ENCODE measurements around the gene FAM81A.

Gene FAM81A

DNA sequence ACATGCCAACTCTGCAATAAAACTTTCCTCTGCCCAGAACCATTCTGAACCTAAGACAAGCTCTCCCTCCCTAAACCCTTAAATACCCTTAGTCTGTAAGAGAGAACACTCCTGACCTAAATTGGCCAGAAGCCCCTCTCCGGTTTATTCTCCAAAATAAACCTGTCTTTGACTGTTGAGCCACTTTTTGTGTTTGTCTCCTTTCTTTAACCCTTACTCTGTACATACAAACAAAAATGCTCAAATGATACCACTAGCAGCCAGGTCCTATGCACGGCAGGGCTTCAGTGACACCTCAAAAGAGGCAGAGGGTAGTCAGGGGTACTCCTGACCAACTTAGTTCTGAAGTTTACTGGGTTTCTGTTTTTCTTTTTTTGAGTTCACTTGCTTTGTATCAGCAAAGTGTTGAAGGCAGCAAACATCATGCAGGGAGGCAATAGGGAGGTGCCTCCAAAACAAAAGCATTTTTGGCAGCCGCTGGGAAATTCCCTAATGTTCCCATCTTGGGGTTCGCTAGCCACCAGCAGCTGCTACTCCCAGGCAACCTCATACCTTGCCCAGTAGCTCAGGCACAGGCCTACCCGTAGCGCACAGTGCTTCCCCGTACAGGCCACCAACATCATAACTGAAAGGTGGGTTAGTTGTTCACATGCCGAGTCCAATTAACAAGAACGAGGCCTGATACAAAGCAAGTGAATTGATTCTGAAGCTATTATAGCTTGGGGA is 110.7 kb downstream of the FAM81A start:
- no peak for DNase-seq

- no peak for DNase-seq
Observed at GRCh38 chr15:59549301-59550185, 111.6 kb downstream of the FAM81A start.

- DNase-seq = no peak
Observed at GRCh38 chr15:59550530-59550929, 112.5 kb downstream of the FAM81A start.

DNA sequence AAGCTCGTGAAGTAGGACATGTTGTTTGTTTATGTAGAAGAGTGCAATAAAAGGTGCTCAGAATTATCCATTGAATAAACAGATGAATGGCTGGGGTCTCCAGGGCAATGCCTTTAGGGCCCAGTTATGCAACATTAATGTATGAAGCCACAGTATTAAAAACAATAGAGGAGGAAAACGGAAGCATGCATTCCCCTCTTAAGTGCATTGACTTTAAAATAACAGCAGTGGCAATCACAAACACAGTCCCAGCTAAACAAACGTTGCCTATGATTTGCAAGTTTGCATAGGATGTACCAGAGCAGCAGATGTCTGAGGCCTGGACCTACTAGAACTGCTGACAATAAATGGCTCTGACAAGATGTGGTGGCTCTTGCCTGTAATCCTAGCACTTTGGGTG is 113.0 kb downstream of the FAM81A start:
- DNase-seq = no peak

GRCh38 chr15:59553879-59554735 is 116.1 kb downstream of the FAM81A start:
- DNase-seq = no peak

DNA sequence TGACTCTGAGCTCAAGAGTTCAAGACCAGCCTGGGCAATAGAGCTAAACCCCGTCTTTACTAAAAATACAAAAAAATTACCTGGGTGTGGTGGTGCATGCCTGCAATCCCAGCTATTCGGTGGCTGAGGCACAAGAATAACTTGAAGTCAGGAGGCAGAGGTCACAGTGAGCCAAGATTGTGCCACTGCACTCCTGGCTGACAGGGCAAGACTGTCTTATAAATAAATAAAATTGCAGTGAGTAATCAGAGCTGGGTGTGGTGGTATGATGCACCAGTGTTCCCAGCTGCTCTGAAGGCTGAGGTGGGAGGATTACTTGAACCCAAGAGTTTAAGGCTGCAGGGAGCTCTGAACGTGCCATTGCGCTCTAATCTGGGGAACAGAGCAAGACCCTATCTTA is 117.7 kb downstream of the FAM81A start:
- DNase-seq = no peak

GRCh38 chr15:59556380-59556779 is 118.4 kb downstream of the FAM81A start:
- no peak for DNase-seq

- no peak for DNase-seq
Observed at GRCh38 chr15:59557581-59557980, 119.6 kb downstream of the FAM81A start.

- DNase-seq = no peak
Observed at GRCh38 chr15:59558851-59559250, 120.9 kb downstream of the FAM81A start.

DNA sequence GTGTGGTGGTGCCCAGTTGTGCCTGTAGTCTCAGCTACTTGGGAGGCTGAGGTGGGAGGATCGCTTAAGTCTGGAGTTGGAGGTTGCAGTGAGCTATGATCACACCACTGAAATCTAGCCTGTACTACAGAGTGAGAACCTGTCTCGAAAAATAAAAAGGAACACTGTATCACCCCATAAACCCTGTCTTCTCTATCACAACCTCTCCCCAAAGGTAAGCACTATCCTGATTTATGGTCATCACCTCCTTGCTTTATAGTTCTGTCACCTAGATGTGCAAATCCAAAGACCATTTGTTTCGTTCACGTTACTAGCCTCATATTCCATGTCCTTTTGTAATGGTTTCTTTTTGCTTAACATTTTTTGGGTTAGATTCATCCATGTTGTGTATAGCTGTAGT is 123.6 kb downstream of the FAM81A start:
- no peak for DNase-seq

DNA sequence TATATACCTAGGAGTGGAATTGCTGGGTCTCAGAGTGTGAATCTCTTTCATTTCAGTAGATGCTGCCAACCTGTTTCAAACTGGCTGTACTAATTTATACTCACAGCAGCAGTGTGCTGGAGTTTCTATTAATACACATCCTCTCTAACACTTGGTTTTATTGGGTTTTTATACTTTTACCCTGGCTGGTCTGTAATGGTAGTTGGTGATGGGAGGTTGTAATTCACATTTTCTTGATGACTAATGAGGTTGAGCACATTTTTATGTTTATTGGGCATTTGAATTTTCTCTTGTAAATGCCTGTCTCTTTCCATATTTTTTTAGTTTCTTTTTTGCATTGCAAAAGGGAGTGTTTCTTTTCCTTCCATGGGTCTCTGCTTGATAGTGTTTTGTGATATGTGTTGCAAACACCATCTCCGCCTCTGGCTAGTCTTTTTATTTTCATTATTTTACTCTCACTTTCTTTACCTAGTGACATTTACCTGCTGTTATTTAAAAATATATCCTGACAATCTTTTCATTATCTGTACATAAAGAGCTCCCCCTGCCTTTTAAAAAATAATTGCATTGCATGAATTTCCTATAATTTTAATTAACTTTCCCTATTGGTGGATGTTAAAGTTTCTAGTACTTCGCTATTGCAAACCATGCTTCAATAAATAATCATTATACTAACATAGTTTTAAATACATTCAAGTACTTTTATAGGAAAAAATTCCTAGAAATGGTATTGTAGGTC is 124.6 kb downstream of the FAM81A start:
- DNase-seq = no peak

GRCh38 chr15:59565299-59565698 is 127.3 kb downstream of the FAM81A start:
- DNase-seq = no peak

GRCh38 chr15:59567324-59567723 is 129.3 kb downstream of the FAM81A start:
- no peak for DNase-seq

GRCh38 chr15:59569477-59569876 is 131.5 kb downstream of the FAM81A start:
- no peak for DNase-seq

DNA sequence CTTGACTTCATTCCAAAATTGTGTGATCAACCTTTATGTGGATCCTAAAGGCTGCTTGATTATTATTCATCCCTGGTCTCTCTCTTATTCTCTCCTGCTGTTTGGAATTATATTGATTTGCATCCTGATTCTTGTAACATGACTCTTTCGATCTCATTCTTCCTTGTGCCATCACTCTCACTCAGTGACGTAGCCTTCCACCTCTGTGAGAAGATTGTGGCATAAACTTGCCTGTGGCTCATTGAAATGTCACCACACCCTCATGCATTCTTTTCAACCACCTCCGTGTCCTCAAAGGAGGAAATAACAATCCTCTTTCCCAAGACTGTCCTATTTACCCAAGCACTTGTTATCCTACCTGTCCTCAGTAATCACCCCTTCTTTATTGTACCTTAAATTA is 132.3 kb downstream of the FAM81A start:
- DNase-seq = no peak

- DNase-seq = no peak
Observed at GRCh38 chr15:59571606-59572005, 133.6 kb downstream of the FAM81A start.

All from NCI-H82 (cell line).